CD4-positive, alpha-beta T cell treated with Interleukin-17A for 4 hours (primary cell): ENCODE measurements around the gene RAB5B.

ENCODE experiments used
- DNase-seq: peaks from one replicate; pipeline ENCODE4 v3.0.0-alpha.2; 2020; ENCODE audit warnings: mixed read lengths

The RAB5B gene

GRCh38 chr12:55973599-55974307 lies at the start of gene RAB5B:
RAB5B (plus strand) TSS chr12:55974078; CDS start chr12:55986961, 12,883 bp downstream.
- peak; percentile 97 for DNase-seq

- no peak for DNase-seq
These were observed 48.5 kb upstream of the RAB5B start for GRCh38 chr12:55925371-55925770.

GRCh38 chr12:55925870-55926737 lies 47.8 kb upstream of the RAB5B start:
- DNase-seq: peak; percentile 21

- peak; percentile 94 for DNase-seq
These were observed 46.9 kb upstream of the RAB5B start for GRCh38 chr12:55926738-55927587.

- peak; percentile 78 for DNase-seq
These were observed 46.0 kb upstream of the RAB5B start, which contains the start of gene PYM1 for GRCh38 chr12:55927588-55928502. PYM1 (minus strand) TSS chr12:55927894; CDS start chr12:55927761, 133 bp downstream.

GRCh38 chr12:55929306-55929791 lies 44.5 kb upstream of the RAB5B start:
- peak; percentile 92 for DNase-seq

- peak; percentile 88 for DNase-seq
These were observed 43.0 kb upstream of the RAB5B start, which contains the start of gene DGKA for GRCh38 chr12:55930771-55931316. DGKA (plus strand) TSS chr12:55931162; CDS start chr12:55936504, 5,342 bp downstream.

- DNase-seq: peak; percentile 15
These were observed 42.5 kb upstream of the RAB5B start for GRCh38 chr12:55931317-55931779.

- peak; percentile 67 for DNase-seq
These were observed 41.9 kb upstream of the RAB5B start for GRCh38 chr12:55931780-55932550.

GRCh38 chr12:55932551-55932910 lies 41.3 kb upstream of the RAB5B start:
- DNase-seq: peak; percentile 64

GRCh38 chr12:55933169-55933798 lies 40.6 kb upstream of the RAB5B start:
- DNase-seq: peak; percentile 65

GRCh38 chr12:55933799-55934742 lies 39.8 kb upstream of the RAB5B start:
- no peak for DNase-seq

GRCh38 chr12:55934773-55935172 lies 39.1 kb upstream of the RAB5B start:
- no peak for DNase-seq

- peak; percentile 55 for DNase-seq
These were observed 38.1 kb upstream of the RAB5B start for GRCh38 chr12:55935738-55936151.

GRCh38 chr12:55937981-55938380 lies 35.9 kb upstream of the RAB5B start:
- DNase-seq: no peak

GRCh38 chr12:55938826-55939501 lies 34.9 kb upstream of the RAB5B start:
- DNase-seq: no peak

GRCh38 chr12:55940065-55940732 lies 33.7 kb upstream of the RAB5B start:
- DNase-seq: peak; percentile 88
